WTC11 (cell line): ENCODE results near the gene CEMIP. TPM values are rescaled to one million over a fixed set of nuclear protein-coding genes. Genes with fewer than 3 reads are reported as not detected.
A peak's percentile ranks its signal among the peaks of the same experiment; 100 is the strongest.

Source experiments
- ATAC-seq: fragments of 200-7000 bp; cut with Tn5 transposase; 2 replicates; pipeline ENCODE4 v1.10.0; 2021; ENCODE audit warnings: mild to moderate bottlenecking, moderate library complexity
- CTCF ChIA-PET: fragments of 300-600 bp; sonication (Branson Sonifier 250); formaldehyde crosslinking; loops from one replicate; lab custom pipeline; 2021; ENCODE audit warnings: antibody characterized with exemption; lab: Charles Lee
- POLR2A ChIA-PET: fragments of 350-600 bp; sonication (Branson Sonifier 250); formaldehyde crosslinking; loops from one replicate; lab custom pipeline; 2021; ENCODE audit warnings: antibody characterized with exemption; lab: Charles Lee
- DNase-seq: peaks from one replicate; pipeline ENCODE4 v3.0.0; 2021; ENCODE audit warnings: low spot score
- H3K27ac Mint-ChIP-seq: 2 replicates; pipeline ENCODE4 v1.8.0; 2021; ENCODE audit warnings: mixed read lengths
- H3K27me3 Mint-ChIP-seq: 2 replicates; pipeline ENCODE4 v1.8.0; 2021; ENCODE audit warnings: low read depth, mild to moderate bottlenecking, moderate library complexity, mixed read lengths
- H3K36me3 Mint-ChIP-seq: 2 replicates; pipeline ENCODE4 v1.8.0; 2021; ENCODE audit warnings: mixed read lengths
- H3K4me1 Mint-ChIP-seq: 2 replicates; pipeline ENCODE4 v1.8.0; 2022; ENCODE audit warnings: mixed read lengths
- H3K4me3 Mint-ChIP-seq: 2 replicates; pipeline ENCODE4 v1.8.0; 2021; ENCODE audit warnings: mild to moderate bottlenecking, moderate library complexity, mixed read lengths
- H3K9me3 Mint-ChIP-seq: 2 replicates; pipeline ENCODE4 v1.8.0; 2021; ENCODE audit warnings: mixed read lengths
- E2F5 ChIP-seq: sonication (generic); formaldehyde crosslinking; IDR thresholded peaks from 2 replicates; pipeline ENCODE4 v1.8.1; 2022; ENCODE audit warnings: mild to moderate bottlenecking, moderate library complexity, missing genetic modification reagents
- FOXK1 ChIP-seq: sonication (generic); formaldehyde crosslinking; IDR thresholded peaks from 2 replicates; pipeline ENCODE4 v1.8.0; 2022; ENCODE audit warnings: mild to moderate bottlenecking, moderate library complexity, missing genetic modification reagents
- GRHL2 ChIP-seq: fragments of 250-450 bp; sonication (Bioruptor Pico); IDR thresholded peaks from 2 replicates; pipeline ENCODE4 v1.8.0; 2022; ENCODE audit warnings: mild to moderate bottlenecking, moderate library complexity; ENCODE audit not compliant: insufficient replicate concordance, severe bottlenecking
- GTF2I ChIP-seq: fragments of 250-450 bp; sonication (Bioruptor Pico); conservative IDR thresholded peaks from 2 replicates; pipeline ENCODE4 v1.4.0; 2021; ENCODE audit warnings: mild to moderate bottlenecking
- JUN ChIP-seq: sonication (generic); formaldehyde crosslinking; IDR thresholded peaks from 2 replicates; pipeline ENCODE4 v1.8.0; 2023; ENCODE audit warnings: mild to moderate bottlenecking, missing genetic modification reagents
- MXD4 ChIP-seq: fragments of 250-450 bp; sonication (Bioruptor Pico); IDR thresholded peaks from 2 replicates; pipeline ENCODE4 v1.8.0; 2021; ENCODE audit warnings: mild to moderate bottlenecking, moderate library complexity, borderline replicate concordance
- NR2C2 ChIP-seq: sonication (generic); formaldehyde crosslinking; IDR thresholded peaks from 2 replicates; pipeline ENCODE4 v1.8.0; 2022; ENCODE audit warnings: mild to moderate bottlenecking, missing genetic modification reagents
- NR3C1 ChIP-seq: sonication (generic); formaldehyde crosslinking; conservative IDR thresholded peaks from 2 replicates; pipeline ENCODE4 v1.8.1; 2023; ENCODE audit warnings: low read depth, mild to moderate bottlenecking, missing genetic modification reagents
- RELA ChIP-seq: sonication (generic); formaldehyde crosslinking; IDR thresholded peaks from 2 replicates; pipeline ENCODE4 v1.8.1; 2022; ENCODE audit warnings: missing genetic modification reagents, mild to moderate bottlenecking, borderline replicate concordance
- TCF7 ChIP-seq: sonication (generic); formaldehyde crosslinking; IDR thresholded peaks from 2 replicates; pipeline ENCODE4 v1.8.0; 2022; ENCODE audit warnings: mild to moderate bottlenecking, low read depth, missing genetic modification reagents, moderate library complexity
- ZBTB21 ChIP-seq: sonication (generic); formaldehyde crosslinking; IDR thresholded peaks from 2 replicates; pipeline ENCODE4 v1.8.1; 2023; ENCODE audit warnings: mild to moderate bottlenecking, missing genetic modification reagents, borderline replicate concordance
- ZNF263 ChIP-seq: sonication (generic); formaldehyde crosslinking; IDR thresholded peaks from 2 replicates; pipeline ENCODE4 v1.8.1; 2022; ENCODE audit warnings: low read depth, mild to moderate bottlenecking, moderate library complexity, missing genetic modification reagents
- ZNF423 ChIP-seq: fragments of 250-450 bp; sonication (Bioruptor Pico); IDR thresholded peaks from 2 replicates; pipeline ENCODE4 v2.1.2; 2022; ENCODE audit warnings: mild to moderate bottlenecking, moderate library complexity
- ZSCAN18 ChIP-seq: fragments of 250-450 bp; sonication (Bioruptor Pico); IDR thresholded peaks from 2 replicates; pipeline ENCODE4 v2.1.2; 2022; ENCODE audit warnings: mild to moderate bottlenecking, moderate library complexity
- total RNA-seq: library from RNA; stranded (reverse); gene quantifications from 3 replicates; pipeline ENCODE4 v1.2.3, GENCODE V29; 2021
- TF ChIP-seq, protein P1 (sequence below): fragments of 200-600 bp; IDR thresholded peaks from 2 replicates; pipeline ENCODE4 v1.8.0; 2022; ENCODE audit warnings: antibody characterized with exemption

CEMIP gene
- total RNA-seq, 1 experiment from 2014 or later = 0.87 TPM

GRCh38 chr15:80985981-80986380 lies 206.8 kb downstream of the CEMIP start:
- peaks cover 46% of the 10 kb centered on the region for H3K4me1 Mint-ChIP-seq
- H3K27ac Mint-ChIP-seq = 0 out of 2 replicates have a peak overlapping the region, but pooled peaks have one; percentile 24
- ATAC-seq (no peak), DNase-seq (no peak)
- peaks cover 8% of the 10 kb centered on the region for H3K36me3 Mint-ChIP-seq
- no peaks in the 10 kb centered on the region for H3K27me3 Mint-ChIP-seq
- no peak overlapping the region for H3K4me3 Mint-ChIP-seq
- POLR2A ChIA-PET = no interaction called here
- CTCF ChIA-PET = interaction anchor here (1.7 to 2.6 kb wide), 2 partner anchors 9 to 280 kb away, joined by 7 to 11 read pairs; no protein-coding TSS in a partner anchor
- H3K9me3 Mint-ChIP-seq = no peaks in the 10 kb centered on the region
- TF ChIP-seq RELA (no peak), MXD4 (no peak)

DNA sequence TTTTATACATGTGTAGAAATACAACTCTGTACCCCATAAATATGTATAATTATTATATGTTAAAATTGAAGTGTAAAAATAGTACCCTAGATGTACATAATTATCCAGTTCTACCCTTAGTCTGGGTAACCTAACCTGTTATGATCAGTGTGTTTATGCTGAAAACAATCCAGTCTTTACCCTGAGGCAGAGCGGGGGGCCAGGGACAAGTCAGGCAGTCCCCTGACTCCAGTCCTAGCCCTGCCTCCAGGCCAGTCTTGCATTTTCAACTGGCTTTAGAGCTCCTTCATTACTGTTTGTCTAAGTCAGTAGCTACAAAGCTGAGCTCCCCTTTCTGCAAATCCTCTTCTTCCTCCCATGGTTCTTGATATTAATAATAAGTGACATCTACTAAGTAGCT lies 207.3 kb downstream of the CEMIP start:
- no peak for TF ChIP-seq ZNF263 (CRISPR knock-in tag)
- TF ChIP-seq TCF7 = no peak
- TF ChIP-seq GRHL2 (CRISPR knock-in tag) = no peak
- no peak for TF ChIP-seq GTF2I (CRISPR knock-in tag)
- TF ChIP-seq, protein P1, sequence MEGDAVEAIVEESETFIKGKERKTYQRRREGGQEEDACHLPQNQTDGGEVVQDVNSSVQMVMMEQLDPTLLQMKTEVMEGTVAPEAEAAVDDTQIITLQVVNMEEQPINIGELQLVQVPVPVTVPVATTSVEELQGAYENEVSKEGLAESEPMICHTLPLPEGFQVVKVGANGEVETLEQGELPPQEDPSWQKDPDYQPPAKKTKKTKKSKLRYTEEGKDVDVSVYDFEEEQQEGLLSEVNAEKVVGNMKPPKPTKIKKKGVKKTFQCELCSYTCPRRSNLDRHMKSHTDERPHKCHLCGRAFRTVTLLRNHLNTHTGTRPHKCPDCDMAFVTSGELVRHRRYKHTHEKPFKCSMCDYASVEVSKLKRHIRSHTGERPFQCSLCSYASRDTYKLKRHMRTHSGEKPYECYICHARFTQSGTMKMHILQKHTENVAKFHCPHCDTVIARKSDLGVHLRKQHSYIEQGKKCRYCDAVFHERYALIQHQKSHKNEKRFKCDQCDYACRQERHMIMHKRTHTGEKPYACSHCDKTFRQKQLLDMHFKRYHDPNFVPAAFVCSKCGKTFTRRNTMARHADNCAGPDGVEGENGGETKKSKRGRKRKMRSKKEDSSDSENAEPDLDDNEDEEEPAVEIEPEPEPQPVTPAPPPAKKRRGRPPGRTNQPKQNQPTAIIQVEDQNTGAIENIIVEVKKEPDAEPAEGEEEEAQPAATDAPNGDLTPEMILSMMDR = no peak
- no peak for TF ChIP-seq FOXK1 (CRISPR knock-in tag)
- H3K4me1 Mint-ChIP-seq = peaks cover 52% of the 10 kb centered on the region
- ChIA-PET POLR2A (interaction anchor here (0.8 kb wide), 1 partner anchor 9 kb away, joined by 3 read pairs; no protein-coding TSS in a partner anchor), CTCF (interaction anchor here (1.7 to 2.6 kb wide), 2 partner anchors 9 to 280 kb away, joined by 7 to 11 read pairs; no protein-coding TSS in a partner anchor)
- 0 out of 2 replicates have a peak overlapping the region, but pooled peaks have one; percentile 3 for H3K27ac Mint-ChIP-seq
- peak overlapping the region; percentile 8; the same call in 1 of the 2 replicates for H3K4me3 Mint-ChIP-seq
- H3K9me3 Mint-ChIP-seq = no peaks in the 10 kb centered on the region
- H3K36me3 Mint-ChIP-seq = peaks cover 8% of the 10 kb centered on the region
- H3K27me3 Mint-ChIP-seq = no peaks in the 10 kb centered on the region
- ATAC-seq = no peak
- no peak for DNase-seq

DNA sequence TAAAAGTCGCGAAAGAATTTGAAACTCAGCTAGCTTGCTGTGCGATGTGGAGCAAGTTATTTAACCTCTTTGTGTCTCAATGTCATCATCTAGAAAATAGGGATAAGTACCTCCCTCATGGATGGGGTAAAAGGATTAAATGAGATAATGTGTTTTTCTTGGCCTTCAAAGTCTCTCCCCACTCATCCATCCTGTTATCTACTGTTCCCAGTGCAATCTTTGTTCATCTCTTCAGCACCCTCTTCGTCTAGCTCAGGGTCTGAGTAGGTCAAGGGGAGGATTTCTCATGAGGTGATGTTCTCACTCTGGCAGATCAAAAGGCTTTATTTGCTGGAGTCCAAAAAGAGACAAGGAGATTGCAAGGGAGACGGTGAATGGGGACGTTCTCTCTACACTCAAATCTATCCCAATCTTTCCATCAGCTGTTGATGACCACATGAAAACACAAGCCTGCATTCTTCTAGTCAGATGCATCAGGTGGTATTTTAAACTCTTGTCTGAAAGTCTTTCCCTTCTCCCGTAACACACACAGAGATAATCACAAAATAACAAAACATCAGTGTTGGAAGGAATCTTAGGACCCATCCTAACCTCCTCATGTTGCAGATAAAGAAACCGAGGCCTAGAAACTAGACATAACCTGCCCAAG lies 209.1 kb downstream of the CEMIP start:
- POLR2A ChIA-PET = interaction anchor here (0.7 to 1.2 kb wide), 2 partner anchors 12 to 234 kb away, joined by 3 to 4 read pairs; partner anchors contain the start of gene TLNRD1
- CTCF ChIA-PET = interaction anchor here (1.2 to 2.6 kb wide), 2 partner anchors 11 to 278 kb away, joined by 3 to 11 read pairs; no protein-coding TSS in a partner anchor
- ATAC-seq = no peak
- no peaks in the 10 kb centered on the region for H3K9me3 Mint-ChIP-seq
- no peaks in the 10 kb centered on the region for H3K27me3 Mint-ChIP-seq
- peak overlapping the region; percentile 97 for H3K27ac Mint-ChIP-seq
- TF ChIP-seq NR2C2 (CRISPR knock-in tag) (no peak), E2F5 (CRISPR knock-in tag) (no peak), ZBTB21 (CRISPR knock-in tag) (no peak), NR3C1 (CRISPR knock-in tag) (no peak), ZNF423 (CRISPR knock-in tag) (no peak), JUN (CRISPR knock-in tag) (no peak), ZSCAN18 (CRISPR knock-in tag) (no peak)
- peak overlapping the region; percentile 99 for H3K4me3 Mint-ChIP-seq
- H3K4me1 Mint-ChIP-seq = peaks cover 54% of the 10 kb centered on the region
- H3K36me3 Mint-ChIP-seq = no peaks in the 10 kb centered on the region
- DNase-seq = no peak
